ENCODE measurements around the gene DPM2.

Gene DPM2

GRCh38 chr9:127941062-127941960 lies 3.7 kb upstream of the DPM2 start:
- Histone ChIP-seq H3K27ac (ENCODE audit: low read length) (no peak overlapping the region), H3K4me3 (ENCODE audit: low read length) (no peak overlapping the region), H3K9ac (ENCODE audit: low read depth, low read length) (no peak overlapping the region; the same call in 1 of the 2 replicates), H3K9me3 (ENCODE audit: insufficient read depth, low read depth, low read length) (no peaks in the 10 kb centered on the region), H3K4me1 (ENCODE audit: insufficient read depth, low read length) (peaks cover 7% of the 10 kb centered on the region), H3K36me3 (ENCODE audit: insufficient read depth, low read depth, low read length) (peaks cover 51% of the 10 kb centered on the region), H3K27me3 (ENCODE audit: insufficient read depth, low read length) (no peaks in the 10 kb centered on the region)

GRCh38 chr9:127940593-127940992 lies 2.9 kb upstream of the DPM2 start:
- H3K36me3 ChIP-seq (ENCODE audit: insufficient read depth, low read depth, low read length), result peaks cover 47% of the 10 kb centered on the region
- H3K4me1 ChIP-seq (ENCODE audit: insufficient read depth, low read length), result peaks cover 7% of the 10 kb centered on the region
- no peak overlapping the region for H3K4me3 ChIP-seq (ENCODE audit: low read length)
- H3K9ac ChIP-seq (ENCODE audit: low read depth, low read length), result no peak overlapping the region
- no peaks in the 10 kb centered on the region for H3K27me3 ChIP-seq (ENCODE audit: insufficient read depth, low read length)
- H3K27ac ChIP-seq (ENCODE audit: low read length), result no peak overlapping the region
- H3K9me3 ChIP-seq (ENCODE audit: insufficient read depth, low read depth, low read length), result no peaks in the 10 kb centered on the region

GRCh38 chr9:127938298-127938690 lies 640 bp upstream of the DPM2 start:
- peaks cover 7% of the 10 kb centered on the region for H3K4me1 ChIP-seq (ENCODE audit: insufficient read depth, low read length)
- H3K9me3 ChIP-seq (ENCODE audit: insufficient read depth, low read depth, low read length), result no peaks in the 10 kb centered on the region
- H3K9ac ChIP-seq (ENCODE audit: low read depth, low read length), result peak overlapping the region; percentile 85; the same call in 1 of the 2 replicates
- peak overlapping the region; percentile 92 for H3K4me3 ChIP-seq (ENCODE audit: low read length)
- peak overlapping the region; percentile 49 for H3K27ac ChIP-seq (ENCODE audit: low read length)
- H3K36me3 ChIP-seq (ENCODE audit: insufficient read depth, low read depth, low read length), result peaks cover 35% of the 10 kb centered on the region
- H3K27me3 ChIP-seq (ENCODE audit: insufficient read depth, low read length), result no peaks in the 10 kb centered on the region

GRCh38 chr9:127937056-127937387 lies 632 bp downstream of the DPM2 start:
- H3K27me3 ChIP-seq (ENCODE audit: insufficient read depth, low read length), result no peaks in the 10 kb centered on the region
- no peaks in the 10 kb centered on the region for H3K9me3 ChIP-seq (ENCODE audit: insufficient read depth, low read depth, low read length)
- H3K27ac ChIP-seq (ENCODE audit: low read length), result peak overlapping the region; percentile 10

GRCh38 chr9:127936347-127936852 lies 1.3 kb downstream of the DPM2 start:
- H3K4me1 ChIP-seq (ENCODE audit: insufficient read depth, low read length), result peaks cover 7% of the 10 kb centered on the region
- peak overlapping the region; percentile 85; the same call in 1 of the 2 replicates for H3K9ac ChIP-seq (ENCODE audit: low read depth, low read length)
- peaks cover 21% of the 10 kb centered on the region; the same call in 1 of the 2 replicates for H3K36me3 ChIP-seq (ENCODE audit: insufficient read depth, low read depth, low read length)
- H3K9me3 ChIP-seq (ENCODE audit: insufficient read depth, low read depth, low read length), result no peaks in the 10 kb centered on the region
- no peak overlapping the region for H3K27ac ChIP-seq (ENCODE audit: low read length)
- H3K4me3 ChIP-seq (ENCODE audit: low read length), result peak overlapping the region; percentile 92
- H3K27me3 ChIP-seq (ENCODE audit: insufficient read depth, low read length), result no peaks in the 10 kb centered on the region

More at GRCh38 chr9:127937056-127937387, 632 bp downstream of the DPM2 start:
- Histone ChIP-seq H3K9ac (ENCODE audit: low read depth, low read length) (peak overlapping the region; percentile 85), H3K4me3 (ENCODE audit: low read length) (peak overlapping the region; percentile 92), H3K4me1 (ENCODE audit: insufficient read depth, low read length) (peaks cover 7% of the 10 kb centered on the region), H3K36me3 (ENCODE audit: insufficient read depth, low read depth, low read length) (peaks cover 25% of the 10 kb centered on the region)

- no peak overlapping the region for H3K9ac ChIP-seq (ENCODE audit: low read depth, low read length)
- H3K27me3 ChIP-seq (ENCODE audit: insufficient read depth, low read length), result no peaks in the 10 kb centered on the region
- H3K9me3 ChIP-seq (ENCODE audit: insufficient read depth, low read depth, low read length), result no peaks in the 10 kb centered on the region
- H3K27ac ChIP-seq (ENCODE audit: low read length), result no peak overlapping the region
- H3K36me3 ChIP-seq (ENCODE audit: insufficient read depth, low read depth, low read length), result peaks cover 15% of the 10 kb centered on the region; the same call in 1 of the 2 replicates
- peaks cover 7% of the 10 kb centered on the region for H3K4me1 ChIP-seq (ENCODE audit: insufficient read depth, low read length)
- no peak overlapping the region; the same call in 1 of the 2 replicates for H3K4me3 ChIP-seq (ENCODE audit: low read length)
Observed at GRCh38 chr9:127935765-127936221, 1.9 kb downstream of the DPM2 start.

GRCh38 chr9:127934986-127935385 lies 2.7 kb downstream of the DPM2 start:
- peaks cover 7% of the 10 kb centered on the region for H3K4me1 ChIP-seq (ENCODE audit: insufficient read depth, low read length)
- no peak overlapping the region for H3K9ac ChIP-seq (ENCODE audit: low read depth, low read length)
- H3K4me3 ChIP-seq (ENCODE audit: low read length), result no peak overlapping the region
- peaks cover 1% of the 10 kb centered on the region for H3K27me3 ChIP-seq (ENCODE audit: insufficient read depth, low read length)
- H3K27ac ChIP-seq (ENCODE audit: low read length), result no peak overlapping the region
- H3K36me3 ChIP-seq (ENCODE audit: insufficient read depth, low read depth, low read length), result peaks cover 7% of the 10 kb centered on the region; the same call in 1 of the 2 replicates
- H3K9me3 ChIP-seq (ENCODE audit: insufficient read depth, low read depth, low read length), result no peaks in the 10 kb centered on the region

GRCh38 chr9:127934248-127934647 lies 3.4 kb downstream of the DPM2 start:
- peaks cover 7% of the 10 kb centered on the region for H3K4me1 ChIP-seq (ENCODE audit: insufficient read depth, low read length)
- no peaks in the 10 kb centered on the region for H3K9me3 ChIP-seq (ENCODE audit: insufficient read depth, low read depth, low read length)
- H3K27ac ChIP-seq (ENCODE audit: low read length), result no peak overlapping the region
- no peak overlapping the region for H3K4me3 ChIP-seq (ENCODE audit: low read length)
- peaks cover 9% of the 10 kb centered on the region for H3K27me3 ChIP-seq (ENCODE audit: insufficient read depth, low read length)
- 0 out of 2 replicates have a peak, but pooled peaks cover 5% of the 10 kb centered on the region for H3K36me3 ChIP-seq (ENCODE audit: insufficient read depth, low read depth, low read length)
- H3K9ac ChIP-seq (ENCODE audit: low read depth, low read length), result no peak overlapping the region

- H3K27me3 ChIP-seq (ENCODE audit: insufficient read depth, low read length), result peaks cover 35% of the 10 kb centered on the region
- H3K9me3 ChIP-seq (ENCODE audit: insufficient read depth, low read depth, low read length), result no peaks in the 10 kb centered on the region
- H3K9ac ChIP-seq (ENCODE audit: low read depth, low read length), result peak overlapping the region; percentile 37; the same call in 1 of the 2 replicates
- no peak overlapping the region for H3K27ac ChIP-seq (ENCODE audit: low read length)
- H3K36me3 ChIP-seq (ENCODE audit: insufficient read depth, low read depth, low read length), result 0 out of 2 replicates have a peak, but pooled peaks cover 5% of the 10 kb centered on the region
- no peaks in the 10 kb centered on the region; the same call in 1 of the 2 replicates for H3K4me1 ChIP-seq (ENCODE audit: insufficient read depth, low read length)
- H3K4me3 ChIP-seq (ENCODE audit: low read length), result peak overlapping the region; percentile 68
Observed at GRCh38 chr9:127931092-127931881, 6.4 kb downstream of the DPM2 start.

- Histone ChIP-seq H3K4me1 (ENCODE audit: insufficient read depth, low read length) (no peaks in the 10 kb centered on the region; the same call in 1 of the 2 replicates), H3K4me3 (ENCODE audit: low read length) (peak within 1 kb of the TSS; percentile 68), H3K9ac (ENCODE audit: low read depth, low read length) (peak within 1 kb of the TSS; percentile 45; the same call in 1 of the 2 replicates), H3K9me3 (ENCODE audit: insufficient read depth, low read depth, low read length) (no peaks in the 10 kb centered on the region), H3K27me3 (ENCODE audit: insufficient read depth, low read length) (peaks cover 43% of the 10 kb centered on the region), H3K36me3 (ENCODE audit: insufficient read depth, low read depth, low read length) (0 out of 2 replicates have a peak, but pooled peaks cover 4% of the 10 kb centered on the region), H3K27ac (ENCODE audit: low read length) (no peak within 1 kb of the TSS)
Observed at GRCh38 chr9:127930231-127931091, 7.2 kb downstream of the DPM2 start, which contains the start of gene PIP5KL1. Gene PIP5KL1, minus strand, starts transcription at chr9:127930777. Its CDS starts 25 bp downstream, at chr9:127930752.

Data from iPS-20b (cell line).